ENCODE results near the gene OFD1.

OFD1 gene, protein sequence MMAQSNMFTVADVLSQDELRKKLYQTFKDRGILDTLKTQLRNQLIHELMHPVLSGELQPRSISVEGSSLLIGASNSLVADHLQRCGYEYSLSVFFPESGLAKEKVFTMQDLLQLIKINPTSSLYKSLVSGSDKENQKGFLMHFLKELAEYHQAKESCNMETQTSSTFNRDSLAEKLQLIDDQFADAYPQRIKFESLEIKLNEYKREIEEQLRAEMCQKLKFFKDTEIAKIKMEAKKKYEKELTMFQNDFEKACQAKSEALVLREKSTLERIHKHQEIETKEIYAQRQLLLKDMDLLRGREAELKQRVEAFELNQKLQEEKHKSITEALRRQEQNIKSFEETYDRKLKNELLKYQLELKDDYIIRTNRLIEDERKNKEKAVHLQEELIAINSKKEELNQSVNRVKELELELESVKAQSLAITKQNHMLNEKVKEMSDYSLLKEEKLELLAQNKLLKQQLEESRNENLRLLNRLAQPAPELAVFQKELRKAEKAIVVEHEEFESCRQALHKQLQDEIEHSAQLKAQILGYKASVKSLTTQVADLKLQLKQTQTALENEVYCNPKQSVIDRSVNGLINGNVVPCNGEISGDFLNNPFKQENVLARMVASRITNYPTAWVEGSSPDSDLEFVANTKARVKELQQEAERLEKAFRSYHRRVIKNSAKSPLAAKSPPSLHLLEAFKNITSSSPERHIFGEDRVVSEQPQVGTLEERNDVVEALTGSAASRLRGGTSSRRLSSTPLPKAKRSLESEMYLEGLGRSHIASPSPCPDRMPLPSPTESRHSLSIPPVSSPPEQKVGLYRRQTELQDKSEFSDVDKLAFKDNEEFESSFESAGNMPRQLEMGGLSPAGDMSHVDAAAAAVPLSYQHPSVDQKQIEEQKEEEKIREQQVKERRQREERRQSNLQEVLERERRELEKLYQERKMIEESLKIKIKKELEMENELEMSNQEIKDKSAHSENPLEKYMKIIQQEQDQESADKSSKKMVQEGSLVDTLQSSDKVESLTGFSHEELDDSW

DNA sequence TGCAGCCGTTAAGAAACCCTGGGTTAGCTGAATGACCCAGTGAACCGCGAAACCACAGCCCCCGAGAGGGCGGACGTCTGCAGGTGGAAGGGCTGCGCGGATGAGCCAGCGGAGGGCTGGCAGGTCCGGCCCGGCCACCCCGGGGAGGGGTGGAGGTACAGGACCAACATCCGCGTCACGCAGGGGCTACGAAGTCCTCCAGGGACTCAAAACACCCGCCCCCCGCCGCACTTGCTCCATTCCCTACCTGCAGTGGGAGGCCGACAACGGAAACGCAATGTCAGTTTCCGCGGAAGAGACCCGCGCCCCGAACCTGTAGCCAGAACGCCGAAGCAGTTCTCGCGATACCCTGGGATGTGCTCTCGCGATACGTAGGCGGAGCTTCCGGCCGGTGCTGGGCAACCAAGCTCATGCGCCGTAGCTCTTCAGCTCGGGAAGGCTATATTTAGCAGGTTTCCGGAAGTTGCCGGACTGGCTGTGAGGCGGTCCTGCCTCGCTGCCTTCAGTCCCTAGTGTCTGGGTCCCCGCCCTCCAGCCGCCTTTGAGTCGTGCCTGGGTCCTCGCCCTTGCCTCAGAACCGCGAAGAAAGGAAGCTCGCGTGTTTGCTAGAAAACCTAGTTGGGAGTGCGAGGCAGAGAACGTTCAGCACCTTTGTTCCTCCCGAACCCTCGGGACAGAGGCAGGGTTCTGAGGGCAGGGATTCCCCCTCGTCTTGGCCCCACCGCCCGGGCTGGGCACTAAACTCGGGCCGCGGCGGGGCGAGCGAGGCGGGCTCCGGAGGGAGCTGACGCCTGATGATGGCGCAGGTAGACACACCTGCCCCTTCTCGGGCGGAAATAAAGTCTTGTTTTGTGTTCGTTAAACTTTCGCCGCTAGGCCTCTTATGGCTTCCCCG is at the start of gene OFD1, which contains the start of gene TRAPPC2:
TSS of gene OFD1 (plus strand) at position 471 of the 895 bp plus-strand sequence. CDS start at position 795, 324 bp downstream.
TSS of gene TRAPPC2 (minus strand) at position 343 of the 895 bp plus-strand sequence. CDS start 14,657 bp downstream, outside the sequence.
- DNase-seq = peak; percentile 96

DNA sequence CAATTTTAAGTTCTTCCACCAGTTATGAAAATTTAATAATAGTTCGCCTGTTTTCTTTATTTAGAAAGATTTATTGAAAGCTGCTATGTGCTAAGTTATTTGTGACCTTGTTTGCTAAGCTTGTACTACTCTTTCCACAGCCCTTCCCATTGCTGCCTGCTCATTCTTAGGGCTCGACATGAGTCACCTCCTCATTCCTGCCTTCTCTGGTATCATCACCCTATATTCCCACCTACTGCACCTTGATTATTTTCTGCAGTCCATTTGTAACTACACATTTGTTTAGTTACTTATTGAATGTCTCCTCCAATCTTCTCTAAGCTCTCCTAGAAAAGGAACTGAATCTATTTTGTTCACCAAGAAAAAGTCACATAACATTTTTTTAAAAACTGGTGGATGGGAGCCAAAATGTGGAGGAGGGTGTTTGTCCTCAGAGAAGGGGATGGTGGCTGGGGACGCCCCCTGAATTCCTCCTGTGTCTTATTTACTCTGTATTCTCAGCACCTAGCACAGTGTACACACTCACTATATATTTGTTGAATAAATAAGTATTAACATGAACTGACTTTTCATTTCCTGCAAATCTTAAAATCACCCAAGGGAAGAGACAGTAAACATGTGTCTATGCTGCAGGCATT is 49.3 kb upstream of the OFD1 start:
- DNase-seq = no peak

DNA sequence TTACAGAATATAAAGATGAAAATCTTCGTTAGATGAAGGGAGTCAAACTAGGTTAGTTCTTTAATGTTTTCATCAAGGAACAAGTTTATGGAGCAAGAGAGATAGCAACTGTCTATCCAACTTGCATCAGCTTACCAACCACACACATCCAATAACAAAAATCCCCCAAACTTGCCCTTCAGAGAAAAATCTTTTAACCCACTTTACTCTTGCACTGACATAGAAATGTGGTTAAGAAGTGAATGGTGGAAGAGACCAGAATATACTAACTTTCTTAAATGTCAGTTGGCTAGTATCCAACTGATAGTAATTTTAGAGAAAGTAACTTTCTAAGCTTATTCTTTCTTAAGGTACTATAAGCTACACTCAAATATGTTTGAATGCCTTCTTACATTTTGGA is 47.3 kb upstream of the OFD1 start:
- DNase-seq = no peak

DNA sequence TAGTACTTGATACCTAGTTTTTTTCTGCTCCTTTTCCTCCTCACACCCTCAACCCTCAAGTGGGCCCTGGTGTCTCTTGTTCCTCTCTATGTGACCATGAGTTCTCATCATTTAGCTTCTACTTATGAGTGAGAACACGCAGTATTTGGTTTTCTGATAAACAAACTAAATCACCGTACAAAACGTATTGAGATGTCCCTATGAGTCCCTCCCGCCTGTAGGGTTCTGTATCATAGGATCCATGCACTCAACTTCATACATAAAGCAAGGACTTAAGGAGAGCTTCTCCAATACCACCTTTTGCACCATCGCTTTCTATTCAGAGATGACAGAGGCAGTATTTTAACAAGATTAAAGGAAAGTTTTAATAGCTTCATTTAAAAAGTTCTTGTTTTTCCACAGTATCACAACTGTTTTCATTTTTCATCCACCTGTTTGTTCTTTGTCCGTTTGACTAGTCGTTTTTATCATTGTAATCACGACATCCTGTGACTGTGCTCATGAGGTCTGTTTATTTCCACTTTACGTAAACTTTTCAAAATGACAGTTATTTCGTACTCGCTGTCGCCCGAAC is 46.1 kb upstream of the OFD1 start:
- DNase-seq = no peak

DNA sequence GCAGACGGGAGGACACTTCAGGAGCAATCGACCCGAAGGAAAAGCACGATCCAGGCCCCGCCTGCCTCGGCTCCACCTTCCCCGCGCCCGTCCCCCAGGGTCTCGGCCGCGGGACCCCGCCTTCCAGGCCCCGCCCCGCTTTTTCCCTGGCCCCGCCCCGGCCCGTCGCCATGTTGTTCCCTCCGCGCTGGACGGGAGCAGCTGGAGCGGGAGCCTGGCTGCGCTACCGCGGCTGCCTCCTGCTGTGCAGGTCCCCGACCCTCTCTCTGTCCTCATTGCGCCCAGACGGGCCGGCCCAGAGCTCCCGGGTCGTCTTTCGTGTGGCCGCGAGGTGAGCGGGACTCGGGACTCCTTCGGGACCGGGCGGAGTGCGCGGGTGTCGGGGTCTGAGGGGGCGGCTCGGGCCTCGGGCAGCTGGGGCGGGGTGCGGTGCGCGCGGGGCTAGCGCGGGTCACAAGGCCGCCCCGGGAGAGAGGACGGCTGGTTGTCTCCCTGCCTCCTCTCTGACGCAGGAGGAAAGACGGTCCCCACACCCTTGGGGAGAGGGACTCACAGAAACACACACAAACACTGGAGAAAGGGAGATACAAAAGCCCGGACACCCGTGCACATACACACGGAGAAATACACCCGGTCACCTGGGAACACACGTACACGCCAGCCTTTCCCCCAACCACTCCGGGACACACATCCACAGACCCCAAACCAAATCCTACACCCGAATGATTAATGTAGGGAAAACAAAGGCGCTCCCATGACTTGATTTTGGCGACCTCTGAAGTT is 45.4 kb upstream of the OFD1 start, which contains the start of gene RAB9A:
TSS of gene RAB9A (plus strand) at position 171 of the 783 bp plus-strand sequence. CDS start 19,619 bp downstream, outside the sequence.
- DNase-seq = peak; percentile 89

DNA sequence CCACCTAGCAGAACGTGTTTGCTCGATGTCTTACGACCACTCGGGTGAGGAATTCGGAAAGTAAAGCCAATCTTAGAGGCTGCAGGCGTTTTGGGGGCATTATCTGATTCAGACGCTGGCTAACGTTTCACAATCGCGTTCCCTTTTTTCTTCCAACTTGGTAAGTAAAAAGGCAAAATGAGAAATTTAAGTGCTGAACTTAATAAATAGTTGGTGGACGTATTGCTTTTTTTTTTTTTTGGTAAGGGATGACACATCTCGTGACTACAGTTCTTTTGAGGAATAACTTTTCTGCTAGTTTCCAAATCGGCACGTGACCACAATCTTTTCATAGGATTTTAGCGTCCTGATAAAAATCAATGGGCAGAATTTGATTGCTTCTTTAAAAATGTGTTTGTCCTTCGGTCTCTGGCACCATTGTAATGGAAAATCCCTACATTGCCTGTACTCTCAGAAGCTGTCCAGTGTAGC is 44.8 kb upstream of the OFD1 start:
- DNase-seq = no peak

DNA sequence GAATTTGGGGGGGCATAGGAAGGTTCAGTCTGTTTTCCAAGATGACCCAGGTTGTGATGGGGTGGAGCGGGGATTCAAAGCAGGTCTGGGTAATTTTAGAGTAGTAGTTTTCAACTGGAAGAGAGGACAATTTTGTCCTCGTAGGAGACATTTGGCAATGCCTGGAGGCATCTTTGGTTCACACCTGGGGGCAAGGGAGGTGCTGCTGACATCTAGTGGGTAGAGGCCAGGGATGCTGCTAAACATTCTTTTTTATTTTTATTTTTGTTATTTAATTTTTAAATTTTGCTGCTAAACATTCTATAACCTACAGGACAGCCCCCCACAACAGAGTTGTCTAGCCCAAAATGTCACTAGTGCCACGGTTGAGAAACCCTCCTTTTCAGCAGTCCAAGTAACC is 43.7 kb upstream of the OFD1 start:
- no peak for DNase-seq

DNA sequence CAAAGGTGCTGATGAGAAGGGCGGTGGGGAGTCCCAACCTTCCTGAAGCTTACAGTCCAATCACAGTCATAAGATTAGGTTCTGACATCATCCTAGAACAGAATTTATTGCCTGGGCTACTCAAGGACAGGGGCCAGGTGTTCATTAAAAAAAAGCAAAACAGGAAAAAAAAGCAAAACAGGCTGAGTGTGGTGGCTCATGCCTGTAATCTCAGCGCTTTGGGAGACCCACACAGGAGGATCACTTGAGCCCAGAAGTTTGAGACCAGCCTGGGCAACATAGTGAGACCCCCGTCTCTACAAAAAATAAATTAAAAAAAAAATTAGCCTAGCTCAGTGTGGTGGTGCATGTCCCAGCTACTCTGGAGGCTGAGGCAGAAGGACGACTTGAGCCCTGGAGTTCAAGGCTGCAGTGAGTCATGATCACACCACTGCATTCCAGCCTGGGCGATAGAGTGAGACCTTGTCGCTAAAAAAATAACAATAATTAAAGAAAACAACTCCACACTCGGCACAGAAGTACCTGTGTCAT is 42.6 kb upstream of the OFD1 start:
- DNase-seq = no peak

DNA sequence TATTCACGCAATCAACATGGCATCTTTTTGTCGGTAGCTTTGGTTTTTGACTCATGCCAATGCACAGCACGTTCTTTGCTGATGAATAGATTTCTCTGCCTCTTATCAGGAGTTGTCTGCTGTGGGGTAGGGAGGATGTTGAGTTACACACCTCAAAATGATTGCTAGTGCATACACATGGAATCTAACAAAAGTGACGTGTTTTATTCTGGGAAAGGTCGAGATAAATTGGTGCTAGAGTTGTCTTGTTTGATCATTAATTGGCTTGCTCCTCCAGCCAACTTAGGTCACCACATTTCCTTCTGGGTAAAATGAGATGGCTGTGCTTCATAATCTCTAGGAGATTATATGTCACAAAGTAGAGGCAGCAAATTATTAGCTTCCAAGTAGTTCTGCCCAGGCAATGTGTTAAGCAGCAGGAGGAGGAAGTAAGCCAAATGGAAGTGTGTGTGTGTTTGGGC is 41.7 kb upstream of the OFD1 start:
- DNase-seq = no peak

DNA sequence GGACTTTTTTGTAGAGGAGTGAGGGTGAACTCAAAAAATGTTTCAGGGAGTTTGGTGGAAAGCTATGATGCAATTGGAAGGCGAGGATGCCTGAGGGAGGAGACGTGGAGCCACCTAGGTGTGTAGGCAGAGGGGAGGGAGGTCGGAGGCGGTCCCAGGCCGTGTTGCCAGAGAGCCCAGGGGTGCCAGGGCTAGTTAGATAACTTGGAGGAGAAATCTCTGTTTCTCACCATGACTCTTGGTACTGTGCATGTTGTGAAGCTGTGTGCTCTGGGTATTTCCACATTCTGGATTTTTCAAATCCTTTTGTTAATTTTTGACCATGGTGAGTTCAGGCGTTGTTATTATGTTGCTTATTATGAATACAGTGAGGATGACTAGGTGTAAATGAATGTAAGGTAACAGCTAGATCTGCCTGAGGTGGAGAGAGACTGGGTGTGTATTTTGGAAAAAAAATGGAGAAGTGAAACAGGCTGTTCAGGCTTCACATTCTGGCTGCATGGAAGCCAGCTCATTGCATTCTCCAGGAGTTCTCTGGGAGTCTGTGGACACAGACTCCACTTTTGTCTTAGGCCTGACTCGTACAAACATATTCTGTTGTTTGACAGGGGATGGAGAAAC is 41.1 kb upstream of the OFD1 start:
- no peak for DNase-seq

DNA sequence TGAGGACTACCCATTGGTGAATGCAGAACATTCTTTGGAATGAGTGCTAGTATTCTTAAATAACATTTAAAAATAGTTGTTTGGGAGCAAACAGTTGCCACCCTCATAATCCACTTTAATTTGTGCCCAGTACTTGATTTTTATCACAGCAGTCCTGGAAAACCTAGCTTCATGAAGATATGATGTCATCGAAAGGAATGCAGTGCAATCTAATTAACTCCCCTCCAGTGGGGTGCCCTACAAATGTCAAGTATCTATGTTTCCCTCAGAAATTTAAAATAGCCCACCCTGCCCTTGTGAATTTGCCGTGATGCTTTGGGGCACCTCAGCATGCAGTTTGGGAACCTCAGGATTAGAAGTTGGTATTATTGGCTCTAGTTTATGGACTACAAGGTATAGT is 40.2 kb upstream of the OFD1 start:
- DNase-seq = no peak

DNA sequence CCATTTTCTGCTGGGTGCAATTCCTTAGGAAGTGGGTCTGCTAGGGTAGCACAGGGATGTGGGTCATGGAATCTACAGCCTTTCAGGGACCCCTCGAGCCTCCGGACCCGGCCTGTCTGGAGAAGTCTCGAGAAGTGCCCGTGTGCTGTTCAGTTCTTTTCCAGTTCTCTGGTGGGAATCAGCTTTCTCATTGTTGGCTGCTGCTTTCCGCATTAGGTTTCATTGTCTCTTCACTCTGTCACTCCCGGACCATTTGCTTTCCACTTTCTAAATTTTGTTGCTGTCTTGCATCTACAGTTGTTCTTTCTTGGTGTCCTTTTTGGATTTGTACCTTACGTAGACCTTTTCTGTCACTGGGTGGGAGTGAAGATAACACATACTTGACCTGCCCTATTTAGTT is 39.6 kb upstream of the OFD1 start:
- DNase-seq = no peak

DNA sequence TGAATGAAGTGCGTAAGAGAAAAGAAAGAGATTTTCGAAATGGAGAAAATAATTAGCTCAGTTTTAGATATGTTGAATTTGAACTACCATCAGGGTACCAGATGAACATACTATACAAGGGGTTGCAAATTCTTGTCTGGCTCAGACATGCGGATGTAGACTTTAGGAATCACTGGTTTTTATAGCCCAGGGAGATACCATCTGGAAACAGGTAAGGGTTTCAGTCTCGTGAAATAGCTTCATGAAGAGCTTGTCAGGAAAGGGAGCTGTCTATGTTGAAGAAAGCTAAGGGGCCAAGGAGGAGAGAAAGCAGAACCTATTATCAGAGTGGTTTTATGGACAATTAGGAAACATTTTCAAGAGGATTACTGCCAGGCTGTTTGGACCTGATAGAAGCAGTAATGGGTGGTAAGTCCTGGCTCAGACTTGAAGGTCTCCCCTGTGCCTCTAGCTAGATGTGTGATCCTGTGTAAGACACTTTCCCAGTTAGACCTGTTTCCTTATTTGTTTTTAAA is 38.9 kb upstream of the OFD1 start:
- DNase-seq = no peak

DNA sequence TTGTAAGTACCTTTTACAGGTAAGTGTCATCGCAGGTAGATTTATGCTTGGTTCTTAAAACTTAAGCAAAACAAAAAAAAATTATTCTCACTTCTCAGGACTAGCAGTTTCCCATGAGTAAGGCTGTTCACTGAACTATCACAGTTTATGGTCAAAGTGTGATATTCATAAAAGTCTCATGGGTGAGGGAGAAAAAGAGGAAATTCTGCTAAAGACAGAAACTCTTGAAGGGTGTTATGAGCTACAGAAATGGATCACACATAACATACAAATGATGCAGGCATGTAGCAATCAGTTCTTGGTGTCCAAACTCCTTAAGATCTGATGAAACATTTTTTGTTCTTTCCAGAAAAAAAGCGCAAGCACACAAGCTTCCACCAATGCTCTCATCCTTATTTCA is 37.1 kb upstream of the OFD1 start:
- no peak for DNase-seq

DNA sequence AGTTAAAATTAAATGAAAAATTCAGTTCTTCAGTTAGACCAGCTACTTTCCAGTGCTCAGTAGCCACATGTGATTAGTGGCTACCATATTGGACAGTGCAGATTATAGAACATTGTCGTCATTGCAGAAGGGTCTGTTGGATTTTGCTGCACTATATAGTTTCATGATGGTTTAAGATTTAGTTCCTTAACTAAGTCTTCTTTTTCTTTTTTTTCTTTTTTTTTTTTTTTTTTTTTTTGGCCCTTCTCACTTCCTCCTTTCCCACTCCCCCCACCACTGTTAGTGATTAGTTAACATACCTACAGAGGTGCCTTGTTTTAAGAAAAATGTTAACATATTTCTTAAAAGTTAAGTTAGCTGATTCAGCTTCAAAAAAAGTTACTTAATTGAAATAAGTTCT is 36.6 kb upstream of the OFD1 start:
- no peak for DNase-seq

DNA sequence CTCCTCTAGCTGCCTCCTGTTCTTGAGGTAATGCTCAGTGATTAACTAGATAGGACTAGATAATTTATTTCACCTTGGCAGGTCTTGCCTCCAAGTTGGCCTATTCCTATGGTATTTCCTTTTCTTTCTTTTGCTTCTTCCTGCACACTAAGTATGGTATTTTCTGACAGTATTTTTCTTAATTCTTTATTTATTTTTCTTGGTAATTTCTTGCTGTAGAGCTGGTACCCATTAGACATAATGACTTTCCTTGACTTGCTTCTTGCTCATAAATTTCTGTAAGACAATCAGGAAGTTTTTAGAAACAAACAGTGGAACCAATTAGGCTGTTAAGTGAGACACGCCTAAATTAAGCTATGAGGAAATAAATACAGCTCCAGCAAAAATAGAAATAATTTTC is 36.1 kb upstream of the OFD1 start:
- DNase-seq = no peak

DNA sequence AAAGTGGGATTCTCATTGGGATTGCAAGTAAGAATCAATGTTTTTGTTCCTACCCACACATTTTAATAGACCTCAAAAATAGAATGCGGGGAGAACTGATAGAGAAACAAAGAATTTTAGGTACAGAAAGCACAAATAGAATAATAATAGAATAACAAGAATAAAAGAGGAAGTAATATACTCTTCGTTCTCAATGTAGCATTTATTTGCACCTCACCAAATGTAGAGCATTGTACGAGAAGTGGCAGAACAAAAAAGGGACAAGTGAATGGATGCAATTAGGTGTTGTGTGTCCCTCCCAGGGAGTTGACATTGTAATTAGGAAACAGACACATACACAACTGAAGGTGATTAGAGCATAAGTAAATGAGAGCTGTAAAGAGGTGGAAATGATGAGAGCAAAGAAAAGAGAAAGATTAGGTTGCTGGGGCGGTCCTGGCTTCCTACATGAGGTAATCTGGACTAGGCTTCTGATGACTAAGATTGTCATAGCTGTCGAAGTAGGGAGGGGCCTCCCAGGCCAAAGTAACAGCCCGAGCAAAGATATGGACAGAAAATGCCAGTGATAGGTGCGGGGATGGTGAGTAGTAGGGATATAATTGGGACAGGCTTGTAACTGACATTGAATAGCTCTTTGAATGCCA is 35.2 kb upstream of the OFD1 start:
- no peak for DNase-seq

DNA sequence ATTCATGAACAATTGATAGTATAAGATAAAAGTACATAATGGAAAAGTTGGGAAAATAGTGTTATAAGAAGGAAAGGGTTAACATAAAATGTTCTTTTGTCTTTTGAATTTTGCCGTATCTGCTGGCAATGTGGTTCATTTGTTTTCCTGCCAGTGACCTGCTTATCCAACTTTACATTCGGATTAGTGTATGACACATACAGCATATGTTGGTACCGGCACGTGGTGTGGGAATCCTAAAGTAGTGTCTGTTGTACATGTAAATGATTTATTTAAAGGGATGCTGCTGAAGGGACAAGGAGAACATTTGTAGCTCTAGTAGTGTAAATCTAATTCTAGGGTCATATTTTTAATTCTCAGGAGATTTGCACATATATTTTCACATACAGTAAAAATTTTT is 34.2 kb upstream of the OFD1 start:
- no peak for DNase-seq
